Activated T-cell treated with anti-CD3 and anti-CD28 coated beads, Interleukin-2, amount 50 U/mL, for 4 hours (primary cell): ENCODE results near the gene ARID1A. TPM values are rescaled to one million over a fixed set of nuclear protein-coding genes. Genes with fewer than 3 reads are reported as not detected.

Experiments used
- ATAC-seq, 2 donors: fragments of 200-7000 bp; cut with Tn5 transposase; one replicate each; pipeline ENCODE4 v1.10.0; 2021
- DNase-seq: peaks from one replicate; pipeline ENCODE4 v3.0.0-alpha.2; 2020
- H3K27me3 Mint-ChIP-seq: one replicate; pipeline ENCODE4 v1.8.0; 2021; ENCODE audit warnings: low read depth, mixed read lengths
- H3K36me3 Mint-ChIP-seq: one replicate; pipeline ENCODE4 v1.8.0; 2022; ENCODE audit warnings: mixed read lengths; ENCODE audit not compliant: insufficient read depth
- H3K4me1 Mint-ChIP-seq: one replicate; pipeline ENCODE4 v1.8.0; 2021; ENCODE audit warnings: low read depth, mixed read lengths
- H3K4me3 Mint-ChIP-seq: one replicate; pipeline ENCODE4 v1.8.0; 2021; ENCODE audit warnings: mild to moderate bottlenecking, moderate library complexity, mixed read lengths
- H3K9me3 Mint-ChIP-seq: one replicate; pipeline ENCODE4 v1.8.0; 2021; ENCODE audit warnings: mixed read lengths
- total RNA-seq, 3 donors: library from RNA; stranded (reverse); gene quantifications; one replicate each; pipeline ENCODE4 v1.2.1, GENCODE V29; 2021

ARID1A gene
- total RNA-seq, 3 donors from 2014 or later: 85.0 to 92.7 (median 91.1) TPM

GRCh38 chr1:26693599-26694572 is 1.9 kb upstream of the ARID1A start:
- no peak for DNase-seq
- Mint-ChIP-seq H3K4me3 (peak overlapping the region; percentile 90), H3K9me3 (no peaks in the 10 kb centered on the region), H3K36me3 (no peaks in the 10 kb centered on the region), H3K4me1 (peaks cover 34% of the 10 kb centered on the region), H3K27me3 (no peaks in the 10 kb centered on the region)
- no peak for ATAC-seq

- H3K9me3 Mint-ChIP-seq: no peaks in the 10 kb centered on the region
- ATAC-seq (no peak), DNase-seq (no peak)
- H3K4me1 Mint-ChIP-seq: peaks cover 34% of the 10 kb centered on the region
- no peaks in the 10 kb centered on the region for H3K27me3 Mint-ChIP-seq
- peak overlapping the region; percentile 90 for H3K4me3 Mint-ChIP-seq
- no peaks in the 10 kb centered on the region for H3K36me3 Mint-ChIP-seq
Observed at GRCh38 chr1:26694638-26695355, 1.0 kb upstream of the ARID1A start.

- peak; percentile 3 to 4 for ATAC-seq
- H3K36me3 Mint-ChIP-seq: no peaks in the 10 kb centered on the region
- peak; percentile 38 for DNase-seq
- H3K27me3 Mint-ChIP-seq: no peaks in the 10 kb centered on the region
- peaks cover 31% of the 10 kb centered on the region for H3K4me1 Mint-ChIP-seq
- no peaks in the 10 kb centered on the region for H3K9me3 Mint-ChIP-seq
- H3K4me3 Mint-ChIP-seq: peak overlapping the region; percentile 78
Observed at GRCh38 chr1:26696119-26696653, 371 bp downstream of the ARID1A start.

GRCh38 chr1:26696654-26697430 is 1.0 kb downstream of the ARID1A start:
- H3K36me3 Mint-ChIP-seq: no peaks in the 10 kb centered on the region
- peak; percentile 79 for DNase-seq
- no peaks in the 10 kb centered on the region for H3K9me3 Mint-ChIP-seq
- H3K27me3 Mint-ChIP-seq: no peaks in the 10 kb centered on the region
- peak; percentile 20 to 26 for ATAC-seq
- H3K4me1 Mint-ChIP-seq: peaks cover 29% of the 10 kb centered on the region
- peak overlapping the region; percentile 78 for H3K4me3 Mint-ChIP-seq

GRCh38 chr1:26697431-26697977 is 1.7 kb downstream of the ARID1A start:
- H3K27me3 Mint-ChIP-seq: no peaks in the 10 kb centered on the region
- no peaks in the 10 kb centered on the region for H3K36me3 Mint-ChIP-seq
- peaks cover 25% of the 10 kb centered on the region for H3K4me1 Mint-ChIP-seq
- no peaks in the 10 kb centered on the region for H3K9me3 Mint-ChIP-seq
- DNase-seq (peak; percentile 11), ATAC-seq (peak in 1 of 2 donors; percentile 8)
- no peak overlapping the region for H3K4me3 Mint-ChIP-seq

- Mint-ChIP-seq H3K27me3 (no peaks in the 10 kb centered on the region), H3K9me3 (no peaks in the 10 kb centered on the region), H3K4me1 (peaks cover 19% of the 10 kb centered on the region), H3K36me3 (no peaks in the 10 kb centered on the region), H3K4me3 (no peak overlapping the region)
- ATAC-seq (peak; percentile 23 to 25), DNase-seq (peak; percentile 8)
Observed at GRCh38 chr1:26697978-26698849, 2.4 kb downstream of the ARID1A start.

- Mint-ChIP-seq H3K36me3 (peaks cover 6% of the 10 kb centered on the region), H3K9me3 (no peaks in the 10 kb centered on the region), H3K4me3 (no peak overlapping the region), H3K27me3 (no peaks in the 10 kb centered on the region), H3K4me1 (peaks cover 10% of the 10 kb centered on the region)
- no peak for ATAC-seq
- DNase-seq: no peak
Observed at GRCh38 chr1:26700711-26701110, 4.9 kb downstream of the ARID1A start.

GRCh38 chr1:26701266-26701994 is 5.6 kb downstream of the ARID1A start:
- no peaks in the 10 kb centered on the region for H3K27me3 Mint-ChIP-seq
- peaks cover 6% of the 10 kb centered on the region for H3K36me3 Mint-ChIP-seq
- no peaks in the 10 kb centered on the region for H3K9me3 Mint-ChIP-seq
- peaks cover 17% of the 10 kb centered on the region for H3K4me1 Mint-ChIP-seq
- no peak for DNase-seq
- no peak overlapping the region for H3K4me3 Mint-ChIP-seq
- ATAC-seq: no peak

GRCh38 chr1:26701995-26702679 is 6.3 kb downstream of the ARID1A start:
- Mint-ChIP-seq H3K9me3 (no peaks in the 10 kb centered on the region), H3K4me1 (peaks cover 22% of the 10 kb centered on the region)

GRCh38 chr1:26702680-26703038 is 6.8 kb downstream of the ARID1A start:
- peaks cover 6% of the 10 kb centered on the region for H3K36me3 Mint-ChIP-seq
- H3K27me3 Mint-ChIP-seq: no peaks in the 10 kb centered on the region
- peaks cover 27% of the 10 kb centered on the region for H3K4me1 Mint-ChIP-seq
- no peaks in the 10 kb centered on the region for H3K9me3 Mint-ChIP-seq
- DNase-seq (no peak), ATAC-seq (peak; percentile 52 to 59)
- no peak overlapping the region for H3K4me3 Mint-ChIP-seq

More at GRCh38 chr1:26701995-26702679, 6.3 kb downstream of the ARID1A start:
- DNase-seq (no peak), ATAC-seq (no peak)
- Mint-ChIP-seq H3K36me3 (peaks cover 6% of the 10 kb centered on the region), H3K4me3 (no peak overlapping the region), H3K27me3 (no peaks in the 10 kb centered on the region)

GRCh38 chr1:26703478-26703877 is 7.7 kb downstream of the ARID1A start:
- no peak for DNase-seq
- ATAC-seq: no peak
- Mint-ChIP-seq H3K9me3 (no peaks in the 10 kb centered on the region), H3K36me3 (peaks cover 6% of the 10 kb centered on the region), H3K4me3 (no peak overlapping the region), H3K27me3 (no peaks in the 10 kb centered on the region), H3K4me1 (peaks cover 31% of the 10 kb centered on the region)

GRCh38 chr1:26704629-26705028 is 8.8 kb downstream of the ARID1A start:
- H3K36me3 Mint-ChIP-seq: peaks cover 12% of the 10 kb centered on the region
- no peaks in the 10 kb centered on the region for H3K27me3 Mint-ChIP-seq
- ATAC-seq (no peak), DNase-seq (no peak)
- H3K4me3 Mint-ChIP-seq: no peak overlapping the region
- peaks cover 38% of the 10 kb centered on the region for H3K4me1 Mint-ChIP-seq
- H3K9me3 Mint-ChIP-seq: no peaks in the 10 kb centered on the region
